ENCODE measurements around the gene WWOX.

DNA sequence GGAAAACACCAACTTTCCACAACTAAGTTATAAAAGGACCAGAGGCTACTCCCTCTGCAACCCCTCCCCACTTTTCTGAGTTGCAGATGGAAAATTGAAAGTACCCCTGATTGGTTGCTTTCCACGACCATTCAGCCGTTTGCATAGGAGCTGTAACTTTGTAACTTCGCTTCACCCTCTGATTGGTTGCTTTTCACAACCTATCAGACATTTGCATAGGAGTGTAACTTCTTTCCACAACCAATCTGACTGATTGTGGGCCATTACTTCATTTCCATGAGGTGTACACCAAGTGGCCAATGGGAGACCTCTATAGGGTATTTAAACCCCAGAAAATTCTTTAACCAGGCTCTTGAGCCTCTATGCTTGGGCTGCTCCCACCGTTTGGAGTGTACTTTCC, 644.1 kb downstream of the WWOX start:
- TF ChIP-seq, protein P1, sequence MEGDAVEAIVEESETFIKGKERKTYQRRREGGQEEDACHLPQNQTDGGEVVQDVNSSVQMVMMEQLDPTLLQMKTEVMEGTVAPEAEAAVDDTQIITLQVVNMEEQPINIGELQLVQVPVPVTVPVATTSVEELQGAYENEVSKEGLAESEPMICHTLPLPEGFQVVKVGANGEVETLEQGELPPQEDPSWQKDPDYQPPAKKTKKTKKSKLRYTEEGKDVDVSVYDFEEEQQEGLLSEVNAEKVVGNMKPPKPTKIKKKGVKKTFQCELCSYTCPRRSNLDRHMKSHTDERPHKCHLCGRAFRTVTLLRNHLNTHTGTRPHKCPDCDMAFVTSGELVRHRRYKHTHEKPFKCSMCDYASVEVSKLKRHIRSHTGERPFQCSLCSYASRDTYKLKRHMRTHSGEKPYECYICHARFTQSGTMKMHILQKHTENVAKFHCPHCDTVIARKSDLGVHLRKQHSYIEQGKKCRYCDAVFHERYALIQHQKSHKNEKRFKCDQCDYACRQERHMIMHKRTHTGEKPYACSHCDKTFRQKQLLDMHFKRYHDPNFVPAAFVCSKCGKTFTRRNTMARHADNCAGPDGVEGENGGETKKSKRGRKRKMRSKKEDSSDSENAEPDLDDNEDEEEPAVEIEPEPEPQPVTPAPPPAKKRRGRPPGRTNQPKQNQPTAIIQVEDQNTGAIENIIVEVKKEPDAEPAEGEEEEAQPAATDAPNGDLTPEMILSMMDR (IDR thresholded peaks at IDR 0.05 in 8 of 11, conservative IDR thresholded peaks at IDR 0.05 in 3 of 11): no peak
- TF ChIP-seq POLR2AphosphoS5 (IDR thresholded peaks at IDR 0.05) (no peak), POLR2A (IDR thresholded peaks at IDR 0.05) (no peak)
